ENCODE data around the gene MEGF10.

- TF ChIP-seq POLR2A (IDR thresholded peaks at IDR 0.05) (no peak), CTCF (IDR thresholded peaks at IDR 0.05) (no peak)
Observed at GRCh38 chr5:127326976-127327755, 36.6 kb downstream of the MEGF10 start.
